Loucy (cell line): ENCODE data around the gene FHIT.

Experiments
- H2AFZ ChIP-seq: fragments of 200-600 bp; sonication (generic); 2 replicates; pipeline ENCODE4 v1.6.0; 2016; ENCODE audit warnings: antibody characterized with exemption, mild to moderate bottlenecking, low read length, moderate library complexity
- H3F3A ChIP-seq: fragments of 200-600 bp; 2 replicates; pipeline ENCODE4 v1.6.0; 2016; ENCODE audit warnings: antibody characterized with exemption, low read depth, mild to moderate bottlenecking
- H3K27me3 ChIP-seq: fragments of 200-600 bp; sonication (generic); 2 replicates; pipeline ENCODE4 v1.6.1; 2014; ENCODE audit warnings: low read length, mild to moderate bottlenecking; ENCODE audit not compliant: insufficient read depth, poor library complexity, severe bottlenecking
- H3K36me3 ChIP-seq: fragments of 200-600 bp; sonication (generic); 2 replicates; pipeline ENCODE4 v1.6.1; 2016; ENCODE audit warnings: low read length; ENCODE audit not compliant: insufficient read depth
- H3K4me1 ChIP-seq: fragments of 200-600 bp; sonication (generic); 2 replicates; pipeline ENCODE4 v1.5.1; 2014; ENCODE audit warnings: low read length, mild to moderate bottlenecking; ENCODE audit not compliant: insufficient read depth, poor library complexity, severe bottlenecking
- H3K4me2 ChIP-seq: fragments of 200-600 bp; sonication (generic); 2 replicates; pipeline ENCODE4 v1.6.0; 2014; ENCODE audit warnings: antibody characterized with exemption, low read length, low read depth, mild to moderate bottlenecking; ENCODE audit not compliant: poor library complexity, severe bottlenecking
- H3K4me3 ChIP-seq: fragments of 200-600 bp; sonication (generic); 2 replicates; pipeline ENCODE4 v1.5.1; 2014; ENCODE audit warnings: low read length, mild to moderate bottlenecking, mixed read lengths; ENCODE audit not compliant: poor library complexity, severe bottlenecking
- H3K79me2 ChIP-seq: fragments of 200-600 bp; sonication (generic); 2 replicates; pipeline ENCODE4 v1.6.1; 2014; ENCODE audit warnings: low read length; ENCODE audit not compliant: insufficient read depth
- H3K9ac ChIP-seq: fragments of 200-600 bp; sonication (generic); 2 replicates; pipeline ENCODE4 v1.6.0; 2014; ENCODE audit warnings: mild to moderate bottlenecking, low read depth, low read length, moderate library complexity; ENCODE audit not compliant: poor library complexity, severe bottlenecking
- H3K9me2 ChIP-seq: fragments of 200-600 bp; sonication (generic); replicated peaks from 2 replicates; pipeline ENCODE4 v1.6.1; 2016; ENCODE audit warnings: low read depth, low read length, mixed read lengths
- H3K9me3 ChIP-seq: fragments of 200-600 bp; sonication (generic); 2 replicates; pipeline ENCODE4 v1.6.1; 2014; ENCODE audit warnings: mild to moderate bottlenecking, antibody characterized with exemption, low read length, low read depth; ENCODE audit not compliant: insufficient read depth
- H4K20me1 ChIP-seq: fragments of 200-600 bp; sonication (generic); 2 replicates; pipeline ENCODE4 v1.6.0; 2014; ENCODE audit warnings: antibody characterized with exemption, low read length, mild to moderate bottlenecking; ENCODE audit not compliant: insufficient read depth, poor library complexity, severe bottlenecking
- CTCF ChIP-seq: fragments of 200-600 bp; sonication (generic); conservative IDR thresholded peaks from 2 replicates; pipeline ENCODE4 v1.5.1; 2014; ENCODE audit warnings: mild to moderate bottlenecking, antibody characterized with exemption, low read length
- EZH2phosphoT487 ChIP-seq: fragments of 200-600 bp; IDR thresholded peaks from 2 replicates; pipeline ENCODE4 v1.6.1; 2018; ENCODE audit warnings: antibody characterized with exemption, mild to moderate bottlenecking, moderate library complexity, borderline replicate concordance

Gene FHIT

GRCh38 chr3:59862686-59863085, 1388.6 kb downstream of the FHIT start:
- Histone ChIP-seq H3K9me3 (0 out of 2 replicates have a peak, but pooled peaks cover 2% of the 10 kb centered on the region), H3K36me3 (no peaks in the 10 kb centered on the region), H3K4me3 (no peak overlapping the region), H3K79me2 (no peaks in the 10 kb centered on the region), H3F3A (no peaks in the 10 kb centered on the region), H3K9ac (no peak overlapping the region), H2AFZ (no peak overlapping the region), H3K4me1 (peaks cover 8% of the 10 kb centered on the region), H4K20me1 (no peaks in the 10 kb centered on the region), H3K27me3 (no peaks in the 10 kb centered on the region), H3K9me2 (no peaks in the 10 kb centered on the region), H3K4me2 (no peak overlapping the region)
- TF ChIP-seq EZH2phosphoT487 (no peak), CTCF (no peak)

GRCh38 chr3:59857589-59858346, 1393.5 kb downstream of the FHIT start:
- H3K4me3 ChIP-seq, result no peak overlapping the region
- H3K9ac ChIP-seq, result no peak overlapping the region

GRCh38 chr3:59856934-59857460, 1394.3 kb downstream of the FHIT start:
- H3F3A ChIP-seq, result no peaks in the 10 kb centered on the region
- H3K4me1 ChIP-seq, result no peaks in the 10 kb centered on the region
- no peak overlapping the region for H3K9ac ChIP-seq
- H3K9me3 ChIP-seq, result no peaks in the 10 kb centered on the region
- H4K20me1 ChIP-seq, result no peaks in the 10 kb centered on the region
- H3K36me3 ChIP-seq, result no peaks in the 10 kb centered on the region
- no peak overlapping the region for H3K4me2 ChIP-seq
- TF ChIP-seq EZH2phosphoT487, result no peak
- no peaks in the 10 kb centered on the region for H3K9me2 ChIP-seq
- no peak overlapping the region for H3K4me3 ChIP-seq
- no peaks in the 10 kb centered on the region for H3K27me3 ChIP-seq
- H2AFZ ChIP-seq, result no peak overlapping the region
- H3K79me2 ChIP-seq, result no peaks in the 10 kb centered on the region

More at GRCh38 chr3:59857589-59858346, 1393.5 kb downstream of the FHIT start:
- no peaks in the 10 kb centered on the region for H3K27me3 ChIP-seq
- H3K9me3 ChIP-seq, result 0 out of 2 replicates have a peak, but pooled peaks cover 2% of the 10 kb centered on the region
- no peaks in the 10 kb centered on the region for H3K36me3 ChIP-seq
- no peak overlapping the region for H3K4me2 ChIP-seq
- no peaks in the 10 kb centered on the region for H4K20me1 ChIP-seq
- H2AFZ ChIP-seq, result no peak overlapping the region
- H3K9me2 ChIP-seq, result no peaks in the 10 kb centered on the region
- no peaks in the 10 kb centered on the region for H3K79me2 ChIP-seq
- H3K4me1 ChIP-seq, result no peaks in the 10 kb centered on the region
- H3F3A ChIP-seq, result no peaks in the 10 kb centered on the region
- TF ChIP-seq EZH2phosphoT487 (no peak), CTCF (peak; percentile 97)
